Stimulated activated naive CD8-positive, alpha-beta T cell treated with anti-CD3 and anti-CD28 coated beads, Interleukin-15, amount 100 ng/mL, for 72 hours (primary cell): Measurements from ENCODE around the gene DAP3.
"Not testable (repeated sequence)": the region's sequence is repeated elsewhere in the genome, so short reads cannot be mapped to it uniquely, and the experiment has no call there.

Experiments used
- ATAC-seq: fragments of 150-1000 bp; cut with Tn5 transposase; 2 replicates; pipeline ENCODE4 v1.10.0; 2021; ENCODE audit warnings: mild to moderate bottlenecking, moderate library complexity
- DNase-seq, 2 donors: peaks; one replicate each; pipeline ENCODE4 v3.0.0; 2021 to 2022
- H3K27ac Mint-ChIP-seq, 2 donors: one replicate each; pipeline ENCODE4 v1.8.0; 2022; ENCODE audit warnings: mild to moderate bottlenecking in 2 of 2, mixed read lengths in 2 of 2, moderate library complexity in 2 of 2
- H3K27me3 Mint-ChIP-seq: one replicate; pipeline ENCODE4 v1.8.0; 2022; ENCODE audit warnings: mixed read lengths
- H3K4me1 Mint-ChIP-seq: one replicate; pipeline ENCODE4 v1.8.0; 2022; ENCODE audit warnings: mild to moderate bottlenecking, mixed read lengths
- H3K4me3 Mint-ChIP-seq, 2 donors: one replicate each; pipeline ENCODE4 v1.8.0; 2022; ENCODE audit warnings: mild to moderate bottlenecking in 2 of 2, mixed read lengths in 2 of 2, moderate library complexity in 1 of 2
- H3K9me3 Mint-ChIP-seq, 2 donors: one replicate each; pipeline ENCODE4 v1.8.0; 2022; ENCODE audit warnings: mixed read lengths in 2 of 2

Gene DAP3

GRCh38 chr1:155729031-155729898 is 40.4 kb downstream of the DAP3 start:
- H3K4me3 Mint-ChIP-seq: no peak overlapping the region
- H3K9me3 Mint-ChIP-seq: no peaks in the 10 kb centered on the region
- no peak for DNase-seq
- H3K27me3 Mint-ChIP-seq: no peaks in the 10 kb centered on the region
- no peaks in the 10 kb centered on the region for H3K4me1 Mint-ChIP-seq
- peak overlapping the region in 1 of 2 donors; percentile 49 for H3K27ac Mint-ChIP-seq
- ATAC-seq: no peak

- no peaks in the 10 kb centered on the region for H3K4me1 Mint-ChIP-seq
- H3K9me3 Mint-ChIP-seq: no peaks in the 10 kb centered on the region
- no peak for DNase-seq
- ATAC-seq: no peak
- H3K27me3 Mint-ChIP-seq: no peaks in the 10 kb centered on the region
- H3K4me3 Mint-ChIP-seq: no peak overlapping the region
- no peak overlapping the region for H3K27ac Mint-ChIP-seq
These were observed 52.1 kb downstream of the DAP3 start for GRCh38 chr1:155740995-155741394.

- no peak overlapping the region for H3K4me3 Mint-ChIP-seq
- H3K27ac Mint-ChIP-seq: no peak overlapping the region
- DNase-seq: no peak
- no peaks in the 10 kb centered on the region for H3K9me3 Mint-ChIP-seq
- H3K27me3 Mint-ChIP-seq: no peaks in the 10 kb centered on the region
- H3K4me1 Mint-ChIP-seq: no peaks in the 10 kb centered on the region
- ATAC-seq: no peak
These were observed 53.0 kb downstream of the DAP3 start for GRCh38 chr1:155741908-155742307.

GRCh38 chr1:155744711-155745283 is 55.9 kb downstream of the DAP3 start:
- no peaks in the 10 kb centered on the region for H3K9me3 Mint-ChIP-seq
- peaks cover 14% of the 10 kb centered on the region for H3K4me1 Mint-ChIP-seq
- H3K27me3 Mint-ChIP-seq: no peaks in the 10 kb centered on the region
- peak overlapping the region in 1 of 2 donors; percentile 83 for H3K27ac Mint-ChIP-seq
- DNase-seq (no peak), ATAC-seq (no peak)
- peak overlapping the region; percentile 89 to 93 for H3K4me3 Mint-ChIP-seq

GRCh38 chr1:155745284-155746228 is 56.7 kb downstream of the DAP3 start:
- Mint-ChIP-seq H3K4me1 (peaks cover 14% of the 10 kb centered on the region), H3K4me3 (peak overlapping the region; percentile 89 to 93), H3K27ac (peak overlapping the region; percentile 83 to 98)
- DNase-seq (peak; percentile 93 to 96), ATAC-seq (peak; percentile 96)
- H3K27me3 Mint-ChIP-seq, H3K9me3 Mint-ChIP-seq: not testable (repeated sequence)

GRCh38 chr1:155747586-155747985 is 58.7 kb downstream of the DAP3 start:
- not testable (repeated sequence) for H3K4me3 Mint-ChIP-seq, H3K9me3 Mint-ChIP-seq, H3K27me3 Mint-ChIP-seq, H3K27ac Mint-ChIP-seq, ATAC-seq, DNase-seq
- peaks cover 14% of the 10 kb centered on the region for H3K4me1 Mint-ChIP-seq

GRCh38 chr1:155748141-155748540 is 59.2 kb downstream of the DAP3 start:
- peak overlapping the region in 1 of 2 donors; percentile 89 for H3K27ac Mint-ChIP-seq
- not testable (repeated sequence) for ATAC-seq, H3K4me3 Mint-ChIP-seq, DNase-seq, H3K9me3 Mint-ChIP-seq, H3K27me3 Mint-ChIP-seq
- peaks cover 14% of the 10 kb centered on the region for H3K4me1 Mint-ChIP-seq

- H3K9me3 Mint-ChIP-seq, DNase-seq, ATAC-seq, H3K4me1 Mint-ChIP-seq, H3K4me3 Mint-ChIP-seq, H3K27me3 Mint-ChIP-seq: not testable (repeated sequence)
- peak overlapping the region in 1 of 2 donors; percentile 59 for H3K27ac Mint-ChIP-seq
These were observed 70.1 kb downstream of the DAP3 start for GRCh38 chr1:155759017-155759416.

GRCh38 chr1:155759966-155760630 is 71.2 kb downstream of the DAP3 start:
- H3K4me3 Mint-ChIP-seq: no peak overlapping the region
- ATAC-seq (no peak), DNase-seq (no peak)
- H3K27me3 Mint-ChIP-seq: no peaks in the 10 kb centered on the region
- no peaks in the 10 kb centered on the region for H3K4me1 Mint-ChIP-seq
- peak overlapping the region in 1 of 2 donors; percentile 89 for H3K27ac Mint-ChIP-seq
- H3K9me3 Mint-ChIP-seq: no peaks in the 10 kb centered on the region

GRCh38 chr1:155760751-155761475 is 72.0 kb downstream of the DAP3 start:
- no peaks in the 10 kb centered on the region for H3K9me3 Mint-ChIP-seq
- ATAC-seq: no peak
- H3K4me1 Mint-ChIP-seq: no peaks in the 10 kb centered on the region
- no peak overlapping the region for H3K4me3 Mint-ChIP-seq
- H3K27ac Mint-ChIP-seq: peak overlapping the region; percentile 74 to 89
- H3K27me3 Mint-ChIP-seq: no peaks in the 10 kb centered on the region
- DNase-seq: no peak

GRCh38 chr1:155761736-155762405 is 73.0 kb downstream of the DAP3 start:
- ATAC-seq (no peak), DNase-seq (no peak)
- Mint-ChIP-seq H3K4me1 (no peaks in the 10 kb centered on the region), H3K27me3 (no peaks in the 10 kb centered on the region), H3K27ac (peak overlapping the region; percentile 18 to 74), H3K9me3 (no peaks in the 10 kb centered on the region), H3K4me3 (no peak overlapping the region)

GRCh38 chr1:155763090-155763815 is 74.4 kb downstream of the DAP3 start:
- H3K27ac Mint-ChIP-seq, H3K27me3 Mint-ChIP-seq, ATAC-seq, H3K9me3 Mint-ChIP-seq, DNase-seq, H3K4me3 Mint-ChIP-seq, H3K4me1 Mint-ChIP-seq: not testable (repeated sequence)

GRCh38 chr1:155763989-155764388 is 75.1 kb downstream of the DAP3 start:
- not testable (repeated sequence) for H3K9me3 Mint-ChIP-seq, H3K4me1 Mint-ChIP-seq, H3K4me3 Mint-ChIP-seq, DNase-seq, ATAC-seq, H3K27me3 Mint-ChIP-seq, H3K27ac Mint-ChIP-seq
